ENCODE measurements around the gene ELMOD1.

ELMOD1 gene

DNA sequence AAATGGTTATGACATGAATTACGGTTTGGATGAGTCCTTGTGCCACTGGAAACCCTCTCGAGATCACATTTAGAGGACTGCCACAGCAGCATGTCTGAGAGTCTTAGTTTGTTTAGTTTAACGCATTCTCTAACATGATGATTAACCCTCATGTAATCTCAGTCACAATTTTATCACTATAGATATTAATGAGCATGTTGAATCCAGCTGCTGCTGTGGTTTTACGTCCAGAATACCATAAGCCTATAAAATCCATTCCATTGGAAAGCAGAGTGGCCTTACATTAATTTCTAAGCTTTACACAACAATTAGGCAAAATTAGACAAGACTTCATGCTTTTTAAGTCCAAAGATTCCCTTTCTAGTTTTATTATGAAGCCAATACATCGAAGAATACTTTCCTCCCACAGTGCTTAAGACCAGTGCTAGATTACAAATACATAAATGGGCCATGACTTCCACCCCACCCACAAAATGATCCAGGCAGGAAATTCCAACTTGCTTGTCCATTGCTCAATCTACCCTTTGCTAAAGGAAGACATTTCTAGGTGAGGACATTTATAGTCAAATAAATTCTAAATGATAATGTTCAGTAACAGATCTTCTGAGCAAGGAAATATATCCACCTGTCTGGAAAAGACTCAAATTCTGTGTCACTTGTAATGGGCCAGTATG is 3.5 kb upstream of the ELMOD1 start:
- DNase-seq = no peak

DNA sequence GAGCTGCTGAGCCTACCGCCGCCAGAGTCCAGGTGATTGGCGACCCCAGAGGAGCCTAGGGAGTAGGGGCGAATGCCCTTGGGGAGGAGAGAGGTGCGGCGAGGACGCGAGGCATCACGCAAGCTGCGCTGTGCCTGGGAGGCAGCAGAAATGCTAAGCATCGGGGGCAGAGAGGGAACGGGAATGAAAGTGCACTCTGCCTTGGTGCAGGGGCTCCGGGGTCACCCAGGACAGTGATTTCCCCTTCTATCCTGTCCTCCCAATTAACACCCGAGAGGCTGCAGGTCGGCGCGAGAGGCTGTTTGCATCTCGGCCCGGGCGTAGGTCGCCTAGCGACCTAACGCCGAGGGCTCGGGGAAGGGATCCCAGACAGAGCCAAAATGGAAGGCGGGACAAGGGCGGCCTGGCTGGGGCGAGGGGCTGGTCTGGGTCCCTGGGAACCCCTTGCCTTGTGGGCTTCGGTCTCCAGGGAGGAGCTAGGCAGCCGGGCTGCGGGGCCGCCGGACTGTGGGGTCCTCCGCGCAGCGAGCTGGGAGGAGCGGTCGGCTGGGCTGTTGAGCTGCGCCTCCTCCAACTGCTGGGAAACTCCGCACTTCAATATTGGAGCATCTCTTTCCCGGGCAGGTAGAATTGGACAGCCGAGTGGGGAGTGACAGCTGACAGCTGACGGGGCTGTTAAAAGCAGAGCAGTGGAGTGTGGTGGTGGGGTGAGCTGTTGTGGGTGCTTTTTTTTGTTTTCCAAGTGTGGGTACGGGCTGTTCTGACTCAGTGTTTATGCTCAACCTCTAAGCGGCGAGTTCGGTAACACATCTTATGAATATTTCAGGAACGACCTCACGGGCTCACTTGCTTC is 657 bp downstream of the ELMOD1 start:
- DNase-seq = peak in 2 of 3 experiments; percentile 75 to 78

DNA sequence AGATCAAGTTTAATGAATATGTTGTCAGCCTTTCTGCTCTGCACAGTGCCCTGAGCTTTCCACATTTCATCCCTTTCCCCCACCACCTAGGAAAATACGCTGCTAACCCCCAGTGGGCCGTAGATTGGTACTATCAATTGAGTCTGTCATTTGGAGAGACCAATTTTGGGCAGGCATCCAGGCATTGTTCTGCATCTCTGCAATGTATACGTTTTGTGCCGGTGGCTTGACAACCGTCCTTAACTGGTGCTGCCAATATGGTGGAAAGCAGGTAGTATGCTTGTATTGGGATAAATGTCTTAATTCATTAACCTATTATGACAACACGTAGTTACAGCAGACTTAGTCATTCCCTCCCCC is 1.3 kb downstream of the ELMOD1 start:
- peak in 2 of 3 experiments; percentile 24 to 53 for DNase-seq

DNA sequence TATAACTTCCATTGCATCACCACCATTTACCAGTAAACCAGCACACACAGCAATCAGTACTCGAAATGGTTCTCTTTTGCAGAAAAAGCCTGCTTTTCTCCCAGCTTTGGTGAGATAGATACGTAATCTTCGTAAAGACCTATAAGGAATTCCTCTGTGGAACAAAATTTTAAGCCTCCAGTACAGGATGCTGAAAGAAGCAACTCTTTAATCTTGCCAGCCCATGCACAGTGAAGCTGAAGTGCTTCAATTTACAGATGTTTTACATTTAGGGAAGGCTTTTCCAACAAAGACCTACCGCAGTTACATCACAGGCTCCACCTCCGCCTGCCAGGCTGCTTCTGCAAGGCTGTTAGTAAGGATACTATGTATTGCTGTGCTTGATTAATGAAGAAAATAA is 1.9 kb downstream of the ELMOD1 start:
- no peak for DNase-seq

DNA sequence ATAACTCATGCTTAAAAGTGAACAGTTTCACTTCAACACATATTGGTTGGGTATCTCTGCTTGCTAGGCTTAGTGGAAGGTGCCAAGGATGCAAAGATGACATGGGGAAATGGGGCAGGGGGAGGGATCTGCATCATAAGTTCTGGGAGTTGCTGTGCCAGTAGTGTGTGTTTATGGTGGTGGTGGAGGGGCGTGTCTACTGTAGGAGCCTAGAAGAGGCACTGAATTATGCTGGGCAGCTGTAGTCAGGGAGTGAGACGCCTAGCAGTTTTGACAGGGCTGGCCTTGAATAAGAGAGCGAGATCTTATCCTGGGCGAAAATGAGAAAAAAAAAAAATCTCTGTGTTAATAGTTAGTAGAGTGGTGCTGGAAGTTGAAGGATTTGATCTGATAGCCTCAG is 3.0 kb downstream of the ELMOD1 start:
- DNase-seq = no peak

DNA sequence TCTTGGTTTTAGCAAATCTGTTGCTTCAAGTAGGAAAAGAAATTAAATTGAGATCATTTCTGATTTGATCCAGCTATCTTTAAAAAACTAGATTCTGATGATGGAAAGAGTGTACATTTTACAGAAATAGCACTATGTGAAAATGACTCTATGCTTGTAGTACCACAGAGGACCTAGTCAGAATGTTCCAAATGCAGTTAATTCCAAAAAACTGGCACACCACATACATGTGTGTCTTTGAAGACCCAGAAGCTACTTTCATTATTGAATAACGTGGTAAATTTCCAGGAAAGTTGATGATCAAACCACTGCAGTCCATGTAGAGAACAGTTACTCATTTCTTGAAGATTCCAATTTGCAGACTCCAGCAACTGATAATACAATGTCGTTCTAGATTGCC is 3.8 kb downstream of the ELMOD1 start:
- no peak for DNase-seq

DNA sequence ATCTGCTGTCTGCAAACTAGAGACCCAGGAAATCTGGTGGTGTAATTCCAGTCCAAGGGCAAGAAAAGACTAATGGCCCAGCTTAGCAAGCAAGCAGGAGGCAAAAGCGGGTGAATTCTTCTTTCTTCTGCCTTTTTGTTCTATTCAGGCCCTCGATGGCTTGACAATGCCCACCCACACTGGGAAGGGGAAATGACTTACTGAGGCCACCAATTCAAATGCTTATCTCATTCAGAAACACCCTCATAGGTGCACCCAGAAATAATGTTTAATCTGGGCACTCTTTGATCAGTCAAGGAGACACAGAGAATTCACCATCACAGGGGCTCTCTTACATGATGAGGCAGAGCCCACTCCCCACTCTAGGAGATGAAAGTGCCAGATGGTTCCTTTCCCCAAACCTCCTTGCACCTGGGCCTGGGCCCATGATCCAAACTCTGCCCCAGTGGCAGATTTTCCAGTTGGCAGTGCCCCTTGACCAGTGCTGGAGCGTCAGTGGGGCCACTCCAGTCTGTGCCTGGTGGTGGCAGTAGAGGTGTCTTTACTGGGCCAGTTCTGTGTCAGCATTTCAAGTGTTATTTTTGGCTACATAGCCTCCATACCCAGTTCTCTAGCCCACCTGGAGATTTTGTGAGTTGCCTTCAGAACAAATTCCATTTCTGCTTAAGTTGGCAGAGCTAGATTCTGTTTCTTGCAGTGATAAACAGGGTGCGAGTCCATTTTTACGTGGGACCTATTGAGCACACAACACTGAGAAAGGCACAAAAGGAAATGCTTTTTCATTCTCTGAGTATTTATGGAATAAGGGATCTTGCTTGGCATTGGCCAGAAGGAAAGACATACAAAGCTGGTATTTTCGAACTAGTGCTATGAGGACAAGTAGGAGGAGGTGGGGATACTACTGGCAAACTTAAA is 7.5 kb downstream of the ELMOD1 start:
- DNase-seq = no peak

DNA sequence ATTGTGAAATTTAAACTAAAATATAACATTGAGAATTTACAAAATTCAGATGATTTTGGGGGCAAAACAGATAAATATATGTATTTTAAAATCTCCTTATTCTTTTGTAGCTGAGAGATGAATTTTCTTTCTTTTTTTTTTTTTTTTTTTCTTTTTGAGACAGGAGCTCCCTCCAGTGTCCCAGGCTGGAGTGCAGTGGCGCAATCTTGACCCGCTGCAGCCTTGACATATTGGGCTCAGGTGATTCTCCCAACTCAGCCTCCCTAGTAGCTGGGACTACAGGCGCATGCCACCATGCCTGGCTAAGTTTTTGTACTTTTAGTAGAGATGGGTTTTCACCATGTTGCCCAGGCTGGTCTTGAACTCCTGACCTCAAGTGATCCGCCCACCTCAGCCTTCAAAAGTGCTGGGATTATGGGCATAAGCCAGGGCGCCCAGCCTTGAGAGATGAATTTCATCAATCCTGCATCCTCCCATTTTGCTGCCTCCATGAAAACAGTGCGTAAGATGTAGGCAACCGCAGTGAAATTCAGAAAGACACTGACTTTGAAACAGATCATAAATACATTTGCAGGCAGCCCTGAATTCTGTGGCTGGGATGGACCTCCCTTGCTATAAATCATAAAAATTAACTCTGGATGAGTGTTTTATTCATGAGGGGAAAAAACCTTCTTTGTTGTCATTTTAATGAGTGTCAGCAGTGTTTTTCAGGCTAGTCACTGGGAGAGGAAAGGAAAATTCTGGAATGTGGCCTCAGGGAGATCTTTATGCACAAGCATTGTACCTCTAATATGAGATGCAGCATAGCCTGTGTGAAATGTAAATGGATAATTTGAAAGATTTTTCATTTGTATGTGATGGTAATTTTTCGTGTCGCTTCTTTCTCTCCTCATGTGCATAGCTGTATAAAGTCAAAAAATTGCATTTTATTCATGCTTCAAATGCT is 14.4 kb downstream of the ELMOD1 start:
- no peak for DNase-seq

DNA sequence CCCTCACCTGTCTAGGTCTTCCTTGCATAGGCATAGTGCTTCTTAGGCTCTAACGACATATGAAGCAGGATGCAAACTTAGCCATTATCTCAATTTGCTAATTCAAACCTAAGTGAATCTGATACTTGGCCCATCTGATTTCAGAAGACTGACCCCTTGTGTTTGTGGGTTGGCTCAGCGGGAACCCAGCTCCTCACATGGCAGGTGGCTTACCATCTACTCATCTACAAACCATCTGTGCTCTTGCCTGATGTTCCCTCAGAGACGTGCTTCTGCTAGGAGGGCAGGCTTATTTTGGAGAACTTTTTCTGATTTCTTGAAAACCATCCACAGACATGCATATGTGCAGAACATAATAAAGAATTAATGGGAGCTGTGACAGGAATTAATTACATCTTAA is 15.2 kb downstream of the ELMOD1 start:
- no peak for DNase-seq

DNA sequence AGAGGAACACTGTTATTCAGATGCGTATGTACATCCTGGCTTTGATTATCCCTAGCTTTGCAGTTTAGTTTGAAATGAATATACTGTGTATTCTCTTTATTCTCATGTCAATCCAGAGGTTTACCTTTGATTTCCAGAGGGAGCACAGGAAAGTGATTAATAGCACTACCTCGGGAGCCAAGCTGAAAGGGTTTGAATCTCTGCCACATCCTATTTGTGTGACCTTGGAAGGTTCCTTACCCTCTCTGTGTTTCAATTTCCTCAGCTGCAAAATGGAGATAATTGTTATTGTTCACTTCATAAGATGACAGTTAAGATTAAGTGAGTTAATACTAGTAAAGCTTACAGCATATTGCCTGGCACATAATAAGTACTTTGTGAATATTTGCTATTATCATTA is 17.9 kb downstream of the ELMOD1 start:
- no peak for DNase-seq

DNA sequence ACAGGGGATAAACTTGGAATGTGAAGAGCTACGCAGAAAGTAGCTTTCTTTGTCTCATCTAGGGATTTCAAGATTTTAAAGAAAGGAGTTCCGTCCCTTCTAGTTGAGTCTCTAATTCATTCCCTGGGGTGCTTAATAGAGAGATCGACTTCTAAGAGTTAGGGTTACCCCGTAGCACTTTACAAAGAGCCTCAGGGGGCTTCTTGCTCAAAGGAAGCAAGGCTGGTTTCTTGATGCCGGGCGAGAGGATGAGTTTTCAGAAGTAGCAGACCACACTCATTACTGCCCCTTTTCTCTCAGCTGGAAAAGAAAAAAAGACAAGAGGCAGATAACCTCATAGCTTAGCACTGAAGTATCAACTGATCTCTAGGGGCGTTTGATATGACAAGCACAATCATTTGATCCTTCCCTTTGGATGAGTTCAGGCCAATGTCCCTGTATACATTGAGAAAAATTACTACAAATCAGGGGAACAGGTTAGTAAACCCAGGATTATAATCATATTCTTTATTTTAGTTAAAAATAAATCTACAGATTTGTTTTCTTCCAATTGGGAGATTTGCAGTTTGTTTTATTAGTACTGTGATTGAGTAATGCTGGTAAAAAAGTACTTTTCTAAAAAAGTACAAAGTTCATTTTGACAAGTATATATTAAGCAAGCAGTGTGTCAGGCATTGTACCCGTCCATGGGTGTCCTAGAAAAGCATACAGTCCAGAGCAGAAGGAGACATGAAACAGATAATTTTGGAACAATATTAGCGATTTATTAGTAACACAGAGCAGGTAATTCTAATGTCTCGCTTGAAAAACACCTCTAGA is 18.7 kb downstream of the ELMOD1 start:
- no peak for DNase-seq

DNA sequence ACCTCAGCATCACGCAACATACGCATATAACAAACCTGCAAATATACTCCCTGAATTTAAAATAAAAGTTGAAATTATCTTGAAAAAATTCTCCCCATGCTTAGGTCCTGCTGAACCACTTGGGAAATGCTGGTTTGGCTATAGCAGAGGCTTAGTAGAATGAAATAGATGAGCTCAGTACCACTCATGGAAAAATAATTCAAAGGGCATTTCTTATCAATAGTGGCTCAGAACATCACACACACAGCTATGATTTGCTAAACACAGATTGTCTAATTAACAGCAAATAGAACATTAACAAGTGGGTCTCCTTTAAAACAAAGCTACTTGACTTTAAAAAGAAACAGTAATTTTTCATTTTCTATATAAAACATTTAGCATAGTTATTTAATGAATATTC is 21.5 kb downstream of the ELMOD1 start:
- no peak for DNase-seq

DNA sequence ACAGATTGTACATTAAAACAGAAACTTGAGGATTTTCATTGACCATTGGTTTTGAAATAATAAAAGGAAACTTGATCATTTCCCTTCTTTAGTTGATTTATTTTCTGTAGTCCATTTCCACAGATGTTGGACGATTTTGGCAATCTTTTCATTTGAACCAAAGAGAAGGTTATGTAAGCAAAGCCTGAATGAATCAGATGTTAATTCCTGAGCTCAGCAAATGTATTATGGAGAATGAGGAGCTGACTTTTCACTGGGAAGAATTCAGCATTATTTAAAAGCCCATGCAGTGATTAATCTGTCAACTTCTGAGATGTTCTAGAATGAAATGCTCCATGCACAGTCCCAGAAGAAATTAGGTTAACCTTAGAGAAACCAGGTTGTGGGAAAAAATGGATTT is 29.0 kb downstream of the ELMOD1 start:
- no peak for DNase-seq

DNA sequence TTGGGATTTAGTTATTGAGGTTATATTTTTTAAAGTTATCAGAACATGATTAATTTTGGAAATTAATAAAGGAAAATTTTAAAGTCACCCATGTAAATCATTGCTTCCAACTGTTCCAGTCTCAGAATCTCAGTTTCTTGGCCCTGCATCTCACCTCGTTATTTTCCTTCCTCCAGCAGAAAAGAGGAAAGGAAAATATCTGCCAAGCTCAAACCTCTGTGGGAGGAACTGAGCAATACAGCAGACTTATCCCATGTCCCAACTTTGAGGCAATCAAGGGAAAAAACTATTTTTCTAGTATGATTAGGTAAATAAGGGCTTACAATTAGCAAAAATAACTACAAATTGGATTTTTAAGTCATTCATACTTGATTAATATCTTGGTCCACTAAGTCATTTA is 30.1 kb downstream of the ELMOD1 start:
- no peak for DNase-seq

DNA sequence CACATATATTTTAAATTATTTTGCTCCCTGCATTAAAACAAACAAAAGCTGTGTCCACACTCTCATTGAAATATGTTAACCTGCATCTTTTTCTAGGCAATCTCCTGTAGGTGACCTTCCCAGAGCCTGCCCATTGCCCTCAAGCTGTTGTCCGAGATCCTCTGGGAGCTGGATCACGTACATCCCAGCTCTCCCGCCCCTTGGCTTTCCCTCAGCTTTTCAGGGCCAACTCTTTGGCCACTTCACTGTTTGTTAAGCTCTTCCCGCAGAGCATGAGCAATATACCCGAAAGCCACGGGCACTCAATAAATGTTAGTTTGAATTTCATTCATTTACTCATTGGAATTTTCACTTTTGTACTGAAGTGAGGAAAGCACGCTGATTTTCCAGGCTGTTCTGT is 32.2 kb downstream of the ELMOD1 start:
- no peak for DNase-seq

DNA sequence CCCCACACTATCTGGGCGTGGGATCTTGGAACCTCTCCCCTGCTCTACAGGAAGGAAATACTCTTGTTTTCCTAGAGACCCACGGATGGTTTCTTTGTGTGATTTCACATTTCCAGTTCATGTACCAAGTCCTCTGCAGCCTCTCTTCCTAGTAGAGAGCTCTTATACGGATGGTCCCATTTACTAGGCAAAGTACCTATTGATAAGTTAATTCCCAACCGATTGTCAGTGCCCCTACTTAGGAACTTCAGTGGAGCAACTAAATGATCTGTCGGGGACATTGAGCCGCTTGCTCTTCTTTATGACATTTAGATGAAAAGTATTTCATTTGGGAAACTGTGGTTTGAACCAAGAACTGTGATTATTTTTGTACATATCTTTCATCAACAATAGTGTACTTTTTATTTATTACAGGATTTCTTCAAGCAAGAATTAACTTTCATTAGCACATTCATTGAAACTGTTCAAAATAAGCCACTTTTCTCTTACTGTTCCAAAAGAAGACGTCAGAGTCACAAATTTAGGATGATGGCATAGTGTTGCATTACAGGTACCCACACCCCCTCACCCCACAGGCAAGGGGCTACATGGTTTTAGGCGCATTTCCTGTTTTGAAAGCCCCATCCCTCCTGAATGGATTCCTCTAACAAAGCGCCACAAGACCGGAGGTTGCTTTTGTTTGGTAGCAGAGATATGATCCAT is 34.2 kb downstream of the ELMOD1 start:
- no peak for DNase-seq

DNA sequence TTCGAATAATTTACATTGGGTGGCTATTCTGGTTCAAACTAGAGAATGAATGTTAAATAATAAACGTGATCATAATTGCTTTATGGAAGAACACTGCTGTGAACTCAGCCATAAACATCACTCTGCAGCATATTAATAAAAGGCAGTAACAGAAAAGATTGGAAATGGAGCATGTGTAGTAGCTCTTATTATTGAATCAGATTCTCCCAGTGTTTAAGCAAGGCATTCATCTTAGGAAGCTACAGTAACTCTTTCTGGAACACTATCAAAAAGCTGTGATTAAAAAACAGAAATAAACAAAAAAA is 34.7 kb downstream of the ELMOD1 start:
- no peak for DNase-seq

DNA sequence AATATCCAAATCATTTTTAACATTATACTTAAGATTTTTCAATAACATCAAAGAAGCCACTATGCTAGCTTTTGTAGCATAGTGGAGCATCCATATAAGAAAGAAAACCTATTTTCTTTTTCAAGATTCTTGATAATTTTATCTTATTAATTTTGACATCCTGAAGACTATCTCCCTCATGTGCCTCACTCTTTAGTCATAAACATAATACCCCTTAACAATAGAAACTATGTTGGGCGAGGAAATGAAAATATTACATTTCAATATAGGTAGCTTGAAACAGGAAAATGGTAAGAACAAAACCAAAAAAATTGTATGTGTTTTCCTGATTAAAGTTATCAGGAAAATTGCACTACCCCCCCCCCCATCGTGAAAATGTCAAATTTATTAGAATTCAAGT is 40.1 kb downstream of the ELMOD1 start:
- no peak for DNase-seq

DNA sequence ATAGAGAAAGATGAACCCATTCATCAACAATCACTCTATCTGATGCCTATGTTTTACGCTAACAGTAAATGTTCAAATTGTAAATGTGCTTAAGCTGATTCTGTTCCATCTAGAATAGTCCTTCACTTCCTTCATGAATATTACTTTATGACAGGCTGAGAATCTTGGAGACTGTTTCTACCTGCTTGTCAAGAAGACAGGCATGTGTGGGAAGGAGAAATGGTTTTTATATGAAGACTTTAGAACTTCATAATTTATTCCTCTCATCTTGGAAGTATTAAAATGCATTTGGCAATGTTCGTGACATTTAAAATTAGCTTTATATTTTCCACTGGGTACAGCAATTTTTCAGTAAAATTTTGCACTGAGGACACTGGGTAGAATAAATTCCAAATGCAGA is 41.0 kb downstream of the ELMOD1 start:
- DNase-seq = no peak

DNA sequence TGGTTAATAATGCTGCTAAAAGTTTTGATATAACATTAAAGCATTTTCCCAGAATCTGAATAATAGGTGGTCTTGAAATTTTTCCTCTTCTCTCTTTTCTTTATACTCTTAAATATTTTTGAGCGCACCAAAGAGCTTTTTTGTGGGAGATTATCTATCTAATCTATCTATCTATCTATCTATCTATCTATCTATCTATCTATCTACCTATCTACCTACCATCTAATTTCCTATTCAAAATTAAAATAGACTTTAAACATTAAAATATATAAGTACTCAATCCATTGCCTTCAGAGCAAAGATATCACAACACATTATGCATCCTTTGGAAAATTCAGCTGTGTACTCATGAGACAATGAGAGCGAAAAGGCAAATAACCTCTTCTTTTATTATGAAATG is 55.8 kb downstream of the ELMOD1 start:
- DNase-seq = no peak

DNA sequence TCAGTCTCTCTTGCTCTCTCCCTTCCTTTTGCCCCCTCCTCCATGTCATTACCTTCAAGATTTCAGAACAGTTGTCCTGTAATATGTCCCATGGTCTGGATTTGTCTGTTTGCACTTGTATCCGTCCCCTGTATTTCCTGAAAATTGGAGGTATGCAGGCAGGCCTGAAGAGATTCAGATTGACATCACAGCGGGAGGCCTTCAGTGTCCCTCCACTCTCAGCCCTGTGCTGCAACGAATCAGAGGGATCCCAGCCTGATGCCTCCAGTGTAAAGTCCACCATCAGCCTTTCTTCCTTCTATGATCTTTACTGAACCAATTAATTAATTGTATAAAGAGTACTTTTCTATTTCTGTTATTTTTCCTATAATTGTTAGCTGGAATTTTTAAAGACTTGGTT is 57.3 kb downstream of the ELMOD1 start:
- no peak for DNase-seq

Data from NCI-H1417 (cell line).